Fibroblast of lung (primary cell): ENCODE results near the gene ATRNL1. TPM values are rescaled to one million over a fixed set of nuclear protein-coding genes. Genes with fewer than 3 reads are reported as not detected.

Experiments used
- DNase-seq, 2 donors: peaks; one replicate each; pipeline versions ENCODE4 v3.0.0 to v3.0.0-alpha.2; 2010; ENCODE audit warnings: low read depth in 2 of 2
- H2AFZ ChIP-seq: 2 replicates; pipeline ENCODE4 v1.5.1; 2012; ENCODE audit warnings: low read length, control low read depth, inconsistent platforms
- H3K27ac ChIP-seq: 2 replicates; pipeline ENCODE4 v1.5.1; 2011; ENCODE audit warnings: low read length, control low read depth; ENCODE audit not compliant: insufficient read depth
- H3K27me3 ChIP-seq: 2 replicates; pipeline ENCODE4 v1.5.1; 2011; ENCODE audit warnings: mild to moderate bottlenecking, low read length; ENCODE audit not compliant: control insufficient read depth, insufficient read depth
- H3K36me3 ChIP-seq: 2 replicates; pipeline ENCODE4 v1.5.1; 2011; ENCODE audit warnings: low read length; ENCODE audit not compliant: control insufficient read depth, insufficient read depth
- H3K4me1 ChIP-seq: 2 replicates; pipeline ENCODE4 v1.5.1; 2011; ENCODE audit warnings: low read length; ENCODE audit not compliant: control insufficient read depth, insufficient read depth; ENCODE audit errors: extremely low read depth
- H3K4me2 ChIP-seq: 2 replicates; pipeline ENCODE4 v1.5.1; 2011; ENCODE audit warnings: low read length, control low read depth; ENCODE audit not compliant: insufficient read depth; ENCODE audit errors: extremely low read depth
- H3K4me3 ChIP-seq, 4 experiments: fragments of 200-600 bp in 1 of 4; sonication (generic) in 1 of 4; replicated peaks in 1 of 4; 2 replicates each; pipeline ENCODE4 v1.5.1; 2011 to 2016; ENCODE audit warnings: low read length in 4 of 4, low read depth in 3 of 4, mild to moderate bottlenecking in 3 of 4, control low read depth in 2 of 4, inconsistent platforms in 1 of 4, mixed read lengths in 1 of 4; ENCODE audit not compliant: insufficient read depth in 1 of 4; ENCODE audit errors: control extremely low read depth in 1 of 4
- H3K79me2 ChIP-seq: 2 replicates; pipeline ENCODE4 v1.5.1; 2012; ENCODE audit warnings: mild to moderate bottlenecking, low read length, inconsistent platforms; ENCODE audit not compliant: control insufficient read depth, insufficient read depth
- H3K9ac ChIP-seq: 2 replicates; pipeline ENCODE4 v1.5.1; 2011; ENCODE audit warnings: mild to moderate bottlenecking, low read length, control low read depth; ENCODE audit not compliant: insufficient read depth
- H3K9me3 ChIP-seq: 2 replicates; pipeline ENCODE4 v1.5.1; 2012; ENCODE audit warnings: low read depth, low read length; ENCODE audit not compliant: control insufficient read depth, insufficient read depth
- H4K20me1 ChIP-seq: 2 replicates; pipeline ENCODE4 v1.5.1; 2011; ENCODE audit warnings: low read length; ENCODE audit not compliant: control insufficient read depth, insufficient read depth; ENCODE audit errors: extremely low read depth
- CTCF ChIP-seq, 2 donors: IDR thresholded peaks in 1 of 2; conservative IDR thresholded peaks in 1 of 2; 1 replicate in 1 of 2; 2 replicates in 1 of 2; pipeline ENCODE4 v1.5.1; 2011 to 2012; ENCODE audit warnings: low read length in 2 of 2, control low read depth in 1 of 2, inconsistent platforms in 1 of 2, low read depth in 1 of 2, mild to moderate bottlenecking in 1 of 2
- EZH2 ChIP-seq: IDR thresholded peaks from 2 replicates; pipeline ENCODE4 v1.5.1; 2012; ENCODE audit warnings: low read length, control low read depth, mild to moderate bottlenecking; ENCODE audit errors: missing control alignments
- polyA plus RNA-seq, 2 donors: library from polyadenylated mRNA; depleted of rRNA in 1 of 2; stranded (reverse) in 1 of 2; unstranded in 1 of 2; fragments of >200 nt; gene quantifications; 2 replicates each; pipeline ENCODE4 v1.2.1, GENCODE V29; 2011 to 2012; ENCODE audit warnings: missing spikeins in 1 of 2
- total RNA-seq: library from RNA; depleted of rRNA; stranded (reverse); fragments of >200 nt; gene quantifications from 2 replicates; pipeline ENCODE4 v1.2.1, GENCODE V29; 2014

The ATRNL1 gene
- total and polyA plus RNA-seq, 2 donors (not counting 1 experiment from before 2014, with no cell fraction given): 0.33 TPM

- Histone ChIP-seq H3K4me3 (no peak overlapping the region), H2AFZ (no peak overlapping the region), H3K9ac (no peak overlapping the region), H4K20me1 (no peaks in the 10 kb centered on the region), H3K79me2 (no peaks in the 10 kb centered on the region), H3K36me3 (no peaks in the 10 kb centered on the region), H3K27me3 (no peaks in the 10 kb centered on the region), H3K27ac (no peak overlapping the region), H3K4me2 (no peak overlapping the region), H3K9me3 (no peaks in the 10 kb centered on the region), H3K4me1 (peaks cover 4% of the 10 kb centered on the region)
- no peak for DNase-seq
- TF ChIP-seq EZH2 (no peak), CTCF (conservative IDR thresholded peaks at IDR 0.05 in 1 of 2, IDR thresholded peaks at IDR 0.05 in 1 of 2; ENCODE audit: low read depth in 1 of 2, low read length in 2 of 2) (no peak)
These were observed 684.5 kb downstream of the ATRNL1 start for GRCh38 chr10:115777646-115778045.

- H3K36me3 ChIP-seq: no peaks in the 10 kb centered on the region
- no peak overlapping the region for H3K9ac ChIP-seq
- H3K9me3 ChIP-seq: no peaks in the 10 kb centered on the region
- H3K27ac ChIP-seq: no peak overlapping the region
- no peaks in the 10 kb centered on the region for H3K4me1 ChIP-seq
- H3K79me2 ChIP-seq: no peaks in the 10 kb centered on the region
- H3K4me2 ChIP-seq: no peak overlapping the region
- no peak for DNase-seq
- no peak overlapping the region for H2AFZ ChIP-seq
- H4K20me1 ChIP-seq: no peaks in the 10 kb centered on the region
- TF ChIP-seq EZH2: no peak
- no peak for TF ChIP-seq CTCF (conservative IDR thresholded peaks at IDR 0.05 in 1 of 2, IDR thresholded peaks at IDR 0.05 in 1 of 2; ENCODE audit: low read depth in 1 of 2, low read length in 2 of 2)
- H3K27me3 ChIP-seq: no peaks in the 10 kb centered on the region
- no peak overlapping the region for H3K4me3 ChIP-seq
These were observed 697.1 kb downstream of the ATRNL1 start for GRCh38 chr10:115790220-115790619.

GRCh38 chr10:115795964-115796363 is 702.8 kb downstream of the ATRNL1 start:
- Histone ChIP-seq H3K4me1 (no peaks in the 10 kb centered on the region), H3K9me3 (no peaks in the 10 kb centered on the region), H3K36me3 (no peaks in the 10 kb centered on the region), H2AFZ (no peak overlapping the region), H3K79me2 (no peaks in the 10 kb centered on the region), H3K4me3 (no peak overlapping the region), H4K20me1 (no peaks in the 10 kb centered on the region), H3K9ac (no peak overlapping the region), H3K27me3 (no peaks in the 10 kb centered on the region), H3K4me2 (no peak overlapping the region), H3K27ac (no peak overlapping the region)
- TF ChIP-seq CTCF (conservative IDR thresholded peaks at IDR 0.05 in 1 of 2, IDR thresholded peaks at IDR 0.05 in 1 of 2; ENCODE audit: low read depth in 1 of 2, low read length in 2 of 2) (no peak), EZH2 (no peak)
- no peak for DNase-seq
